Subcutaneous adipose tissue (tissue), 4 donors: ENCODE measurements around the gene ASCL1. TPM values are rescaled to one million over a fixed set of nuclear protein-coding genes. Genes with fewer than 3 reads are reported as not detected.

ENCODE experiments used
- CTCF ChIP-seq: fragments of 450-650 bp; IDR thresholded peaks from one replicate; pipeline ENCODE4 v1.5.1; 2016; ENCODE audit warnings: low read depth, mild to moderate bottlenecking, control low read depth, antibody characterized with exemption, moderate library complexity
- total RNA-seq, 4 donors: library from RNA; depleted of rRNA; stranded (reverse); fragments of >200 nt; gene quantifications; one replicate each; pipeline ENCODE4 v1.1.0, GENCODE V29; 2016

The ASCL1 gene
- total RNA-seq, 4 donors from 2014 or later = not detected

DNA sequence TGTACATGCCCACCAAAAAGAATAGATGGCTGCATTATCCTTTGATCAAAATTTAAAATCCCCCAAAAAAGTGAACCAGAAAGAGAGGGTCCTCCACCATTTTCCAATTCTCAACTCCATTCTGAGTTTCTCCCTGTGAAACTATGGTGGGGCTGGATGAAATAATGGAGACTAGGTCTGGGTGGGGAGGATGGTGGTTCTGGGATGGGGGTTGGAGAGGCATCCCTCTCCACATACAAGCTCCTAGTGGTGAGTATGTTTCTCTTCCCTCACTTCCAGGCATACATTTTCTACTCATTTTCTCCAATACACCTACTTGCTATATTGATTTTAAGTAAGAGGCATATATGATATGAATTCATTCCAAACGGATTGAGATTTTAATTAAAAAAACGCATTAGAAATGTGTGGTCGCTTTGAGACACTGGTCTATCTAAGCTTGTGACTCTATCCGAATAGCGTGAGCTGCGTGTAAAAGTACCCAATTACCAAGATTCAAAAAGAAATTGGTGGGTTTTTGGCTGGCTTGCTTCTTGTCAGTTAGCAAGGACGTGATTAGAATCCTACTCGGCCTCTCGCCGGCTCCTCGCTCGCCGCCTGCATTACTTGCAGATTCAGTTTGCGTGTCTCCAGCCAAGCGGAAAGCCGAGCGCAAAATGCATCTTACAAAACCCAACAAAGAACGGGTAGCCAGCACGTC is 3.4 kb downstream of the ASCL1 start:
- no peak for TF ChIP-seq CTCF

DNA sequence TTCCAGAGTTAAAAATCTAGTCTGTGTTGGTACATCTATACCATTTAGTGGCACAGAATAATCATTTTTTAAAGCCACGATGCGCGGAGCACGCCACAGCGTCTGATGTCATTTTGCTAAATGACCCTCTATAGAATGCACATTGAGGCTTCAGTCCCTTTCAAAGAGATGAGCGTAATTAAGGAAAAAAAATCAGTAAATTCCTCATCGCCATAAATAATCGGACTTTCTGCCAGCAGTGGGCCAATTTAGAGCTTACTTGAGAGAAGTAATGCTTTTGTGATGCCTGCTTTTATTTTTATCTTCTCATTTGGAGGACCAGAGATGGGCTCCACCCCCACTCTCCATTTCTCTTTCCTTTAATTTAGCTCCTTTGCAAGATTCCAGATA is 4.0 kb downstream of the ASCL1 start:
- TF ChIP-seq CTCF = no peak

DNA sequence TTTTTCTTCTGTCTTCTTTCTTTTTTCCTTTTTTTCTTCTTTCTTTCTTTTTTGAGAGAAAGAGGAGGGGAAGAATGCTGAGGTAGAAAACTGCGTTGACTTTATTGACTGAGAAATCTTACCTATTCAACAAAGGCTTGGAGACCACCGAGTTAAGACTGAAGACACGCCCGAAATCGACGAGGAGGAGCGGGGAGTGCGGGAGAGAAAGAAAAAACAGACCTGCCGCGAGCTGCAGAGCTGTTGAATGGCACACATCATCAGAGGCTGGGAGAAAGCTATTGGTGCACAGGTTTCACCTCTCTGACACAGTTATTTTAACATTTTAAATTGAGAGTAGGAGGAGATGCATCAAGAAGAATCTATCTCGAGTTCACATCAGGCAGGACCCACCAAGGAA is 5.1 kb downstream of the ASCL1 start:
- no peak for TF ChIP-seq CTCF

- TF ChIP-seq CTCF = no peak
Observed at GRCh38 chr12:102962986-102963385, 5.5 kb downstream of the ASCL1 start.

DNA sequence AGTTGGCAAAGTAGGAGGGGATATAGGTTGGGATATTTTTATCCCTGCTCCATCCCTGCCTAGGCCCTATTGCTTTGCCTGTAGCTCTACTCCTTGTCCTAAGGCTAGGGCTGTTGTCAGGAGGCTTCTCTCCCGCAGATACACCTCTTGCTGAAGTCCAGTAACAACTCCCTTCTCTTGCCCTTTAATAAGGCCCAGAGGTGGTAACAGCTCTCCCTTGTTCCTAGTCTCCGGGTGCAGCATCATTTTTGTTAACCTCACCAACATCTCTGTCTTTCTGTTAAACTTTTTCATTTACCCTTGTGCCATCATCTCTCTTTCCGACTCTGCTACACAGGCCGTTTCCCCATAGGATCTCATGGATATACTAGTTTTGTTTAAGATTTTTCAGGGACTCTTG is 6.3 kb downstream of the ASCL1 start:
- TF ChIP-seq CTCF = no peak

GRCh38 chr12:102964872-102965271 is 7.4 kb downstream of the ASCL1 start:
- TF ChIP-seq CTCF = no peak

GRCh38 chr12:102965281-102966155 is 8.0 kb downstream of the ASCL1 start:
- no peak for TF ChIP-seq CTCF
